Astrocyte of the cerebellum (primary cell): ENCODE measurements around the gene GATA3.

Source experiments
- DNase-seq: peaks from one replicate; pipeline ENCODE4 v3.0.0-alpha.2; 2011; ENCODE audit warnings: low read depth
- H3K4me3 ChIP-seq: 2 replicates; pipeline ENCODE4 v1.5.1; 2011; ENCODE audit warnings: mild to moderate bottlenecking, low read depth, low read length, moderate library complexity
- CTCF ChIP-seq: IDR thresholded peaks from 2 replicates; pipeline ENCODE4 v1.5.1; 2012; ENCODE audit warnings: low read length, low read depth, moderate library complexity, mild to moderate bottlenecking; ENCODE audit errors: missing control alignments
- in situ Hi-C: cut with HindIII; loops from 2 replicates; pipeline ENCODE4 v1.10.0; 2017; ENCODE audit warnings: low sequenced_read_pairs

GATA3 gene

GRCh38 chr10:8047452-8048280, 6.8 kb upstream of the GATA3 start:
- DNase-seq, result no peak
- no peak overlapping the region for H3K4me3 ChIP-seq
- in situ Hi-C loops, result no loop called here
- TF ChIP-seq CTCF, result no peak

GRCh38 chr10:8048281-8049008, 6.0 kb upstream of the GATA3 start:
- no peak overlapping the region for H3K4me3 ChIP-seq
- DNase-seq, result no peak
- TF ChIP-seq CTCF, result no peak
- in situ Hi-C loops, result no loop called here

- in situ Hi-C loops, result no loop called here
- TF ChIP-seq CTCF, result no peak
- H3K4me3 ChIP-seq, result no peak overlapping the region
- DNase-seq, result no peak
Measured at GRCh38 chr10:8049045-8049864, 5.2 kb upstream of the GATA3 start.

- no peak for TF ChIP-seq CTCF
- no peak for DNase-seq
- in situ Hi-C loops, result no loop called here
- H3K4me3 ChIP-seq, result no peak overlapping the region
Measured at GRCh38 chr10:8049865-8050555, 4.5 kb upstream of the GATA3 start.

- DNase-seq, result no peak
- no peak for TF ChIP-seq CTCF
- no peak overlapping the region for H3K4me3 ChIP-seq
- in situ Hi-C loops, result no loop called here
Measured at GRCh38 chr10:8050556-8051108, 3.9 kb upstream of the GATA3 start.
